Central memory CD8-positive, alpha-beta T cell (primary cell): ENCODE data around the gene ID2.

Experiments used
- ATAC-seq: fragments of 150-1000 bp; cut with Tn5 transposase; replicated peaks from 2 replicates; pipeline ENCODE4 v1.10.0; 2022; ENCODE audit warnings: mild to moderate bottlenecking, moderate FRiP score, moderate number of reproducible peaks; ENCODE audit not compliant: poor library complexity, severe bottlenecking; ENCODE audit errors: extremely low read depth
- DNase-seq, 2 donors: peaks; one replicate each; pipeline ENCODE4 v3.0.0; 2021; ENCODE audit warnings: low spot score in 2 of 2
- H3K27ac Mint-ChIP-seq: one replicate; pipeline ENCODE4 v1.8.0; 2022; ENCODE audit warnings: low read depth, mild to moderate bottlenecking, moderate library complexity, mixed read lengths
- H3K27me3 Mint-ChIP-seq: one replicate; pipeline ENCODE4 v1.8.0; 2022; ENCODE audit warnings: mixed read lengths
- H3K36me3 Mint-ChIP-seq: one replicate; pipeline ENCODE4 v1.8.0; 2022; ENCODE audit warnings: mild to moderate bottlenecking, moderate library complexity, mixed read lengths; ENCODE audit not compliant: insufficient read depth
- H3K4me1 Mint-ChIP-seq: one replicate; pipeline ENCODE4 v1.8.0; 2022; ENCODE audit warnings: mixed read lengths
- H3K4me3 Mint-ChIP-seq: one replicate; pipeline ENCODE4 v1.8.0; 2022; ENCODE audit warnings: mild to moderate bottlenecking, moderate library complexity, mixed read lengths
- H3K9me3 Mint-ChIP-seq: one replicate; pipeline ENCODE4 v1.8.0; 2022; ENCODE audit warnings: mixed read lengths

ID2 gene

GRCh38 chr2:8653485-8653884 is 28.4 kb upstream of the ID2 start:
- no peaks in the 10 kb centered on the region for H3K9me3 Mint-ChIP-seq
- H3K4me1 Mint-ChIP-seq: peaks cover 4% of the 10 kb centered on the region
- H3K27ac Mint-ChIP-seq: no peak overlapping the region
- no peaks in the 10 kb centered on the region for H3K27me3 Mint-ChIP-seq
- H3K4me3 Mint-ChIP-seq: no peak overlapping the region
- ATAC-seq (no peak), DNase-seq (no peak)
- H3K36me3 Mint-ChIP-seq: no peaks in the 10 kb centered on the region

DNA sequence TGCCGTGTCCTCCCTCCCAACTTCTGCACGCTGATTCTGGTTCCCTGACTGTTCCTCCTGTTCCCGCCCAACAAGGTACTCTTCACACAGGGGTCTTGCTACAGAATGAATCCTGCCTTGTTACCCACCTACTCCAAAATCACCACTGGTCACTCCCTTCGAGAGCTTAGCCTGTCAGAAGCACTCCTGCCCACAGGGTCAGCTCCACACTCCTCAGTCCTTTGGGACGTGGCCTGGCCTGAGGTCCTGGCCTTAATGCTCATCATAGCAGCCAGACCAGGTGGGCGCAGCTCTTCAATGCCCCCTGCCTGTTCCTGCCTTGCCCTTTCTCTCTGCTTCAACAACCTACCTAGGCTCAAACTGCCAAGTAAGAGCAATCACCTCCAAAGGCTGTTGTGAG is 27.8 kb upstream of the ID2 start:
- no peak for ATAC-seq
- Mint-ChIP-seq H3K9me3 (no peaks in the 10 kb centered on the region), H3K4me3 (no peak overlapping the region), H3K27me3 (no peaks in the 10 kb centered on the region), H3K4me1 (peaks cover 4% of the 10 kb centered on the region), H3K36me3 (no peaks in the 10 kb centered on the region), H3K27ac (no peak overlapping the region)
- no peak for DNase-seq

GRCh38 chr2:8654483-8654882 is 27.4 kb upstream of the ID2 start:
- Mint-ChIP-seq H3K36me3 (no peaks in the 10 kb centered on the region), H3K4me3 (no peak overlapping the region), H3K9me3 (no peaks in the 10 kb centered on the region), H3K27ac (no peak overlapping the region), H3K4me1 (peaks cover 4% of the 10 kb centered on the region), H3K27me3 (no peaks in the 10 kb centered on the region)
- no peak for DNase-seq
- ATAC-seq: no peak

- ATAC-seq (no peak), DNase-seq (no peak)
- Mint-ChIP-seq H3K27ac (no peak overlapping the region), H3K36me3 (no peaks in the 10 kb centered on the region), H3K9me3 (no peaks in the 10 kb centered on the region), H3K4me3 (no peak overlapping the region), H3K27me3 (no peaks in the 10 kb centered on the region), H3K4me1 (peaks cover 4% of the 10 kb centered on the region)
Observed at GRCh38 chr2:8656160-8656641, 25.7 kb upstream of the ID2 start.

- no peaks in the 10 kb centered on the region for H3K9me3 Mint-ChIP-seq
- DNase-seq (no peak), ATAC-seq (no peak)
- peaks cover 2% of the 10 kb centered on the region for H3K36me3 Mint-ChIP-seq
- peaks cover 4% of the 10 kb centered on the region for H3K4me1 Mint-ChIP-seq
- no peaks in the 10 kb centered on the region for H3K27me3 Mint-ChIP-seq
- no peak overlapping the region for H3K27ac Mint-ChIP-seq
- H3K4me3 Mint-ChIP-seq: no peak overlapping the region
Observed at GRCh38 chr2:8656811-8657210, 25.0 kb upstream of the ID2 start.

DNA sequence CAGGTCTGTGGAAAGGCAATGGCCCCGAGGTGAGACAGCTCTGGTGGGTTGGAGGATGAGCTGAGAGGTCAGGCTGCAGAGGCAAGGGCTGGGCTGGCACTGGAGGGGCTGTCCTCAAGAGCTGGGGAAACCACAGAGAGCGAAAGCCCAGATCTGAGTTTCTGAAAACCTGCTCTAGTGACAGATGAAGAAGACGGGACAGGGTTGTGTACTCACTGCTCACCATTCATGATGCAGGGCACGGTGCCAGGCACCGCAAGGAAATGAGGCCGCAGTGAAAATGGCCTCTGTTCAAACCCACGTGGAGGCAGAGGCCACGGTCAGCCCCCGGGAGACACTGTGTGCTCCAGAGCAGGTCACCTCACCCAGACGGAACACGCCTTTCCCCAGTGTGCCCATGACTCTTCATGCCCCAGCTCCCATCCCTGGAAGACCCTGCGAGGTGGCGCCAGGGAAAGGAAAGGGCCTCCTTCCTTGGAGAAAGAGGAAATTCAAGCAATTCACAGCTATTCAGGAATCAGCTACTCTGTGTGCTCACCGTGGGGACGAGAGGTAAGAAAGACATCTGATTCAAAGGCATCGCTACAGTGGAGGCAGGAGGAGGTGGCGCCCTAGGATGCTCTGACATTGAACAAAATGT is 24.3 kb upstream of the ID2 start:
- no peak overlapping the region for H3K27ac Mint-ChIP-seq
- H3K27me3 Mint-ChIP-seq: no peaks in the 10 kb centered on the region
- peaks cover 2% of the 10 kb centered on the region for H3K36me3 Mint-ChIP-seq
- ATAC-seq (no peak), DNase-seq (no peak)
- H3K9me3 Mint-ChIP-seq: no peaks in the 10 kb centered on the region
- H3K4me3 Mint-ChIP-seq: no peak overlapping the region
- peaks cover 4% of the 10 kb centered on the region for H3K4me1 Mint-ChIP-seq

- H3K9me3 Mint-ChIP-seq: no peaks in the 10 kb centered on the region
- H3K36me3 Mint-ChIP-seq: peaks cover 2% of the 10 kb centered on the region
- H3K27me3 Mint-ChIP-seq: no peaks in the 10 kb centered on the region
- no peak for DNase-seq
- no peak for ATAC-seq
- H3K4me1 Mint-ChIP-seq: peaks cover 4% of the 10 kb centered on the region
- H3K27ac Mint-ChIP-seq: no peak overlapping the region
- H3K4me3 Mint-ChIP-seq: no peak overlapping the region
Observed at GRCh38 chr2:8658064-8658862, 23.6 kb upstream of the ID2 start.

DNA sequence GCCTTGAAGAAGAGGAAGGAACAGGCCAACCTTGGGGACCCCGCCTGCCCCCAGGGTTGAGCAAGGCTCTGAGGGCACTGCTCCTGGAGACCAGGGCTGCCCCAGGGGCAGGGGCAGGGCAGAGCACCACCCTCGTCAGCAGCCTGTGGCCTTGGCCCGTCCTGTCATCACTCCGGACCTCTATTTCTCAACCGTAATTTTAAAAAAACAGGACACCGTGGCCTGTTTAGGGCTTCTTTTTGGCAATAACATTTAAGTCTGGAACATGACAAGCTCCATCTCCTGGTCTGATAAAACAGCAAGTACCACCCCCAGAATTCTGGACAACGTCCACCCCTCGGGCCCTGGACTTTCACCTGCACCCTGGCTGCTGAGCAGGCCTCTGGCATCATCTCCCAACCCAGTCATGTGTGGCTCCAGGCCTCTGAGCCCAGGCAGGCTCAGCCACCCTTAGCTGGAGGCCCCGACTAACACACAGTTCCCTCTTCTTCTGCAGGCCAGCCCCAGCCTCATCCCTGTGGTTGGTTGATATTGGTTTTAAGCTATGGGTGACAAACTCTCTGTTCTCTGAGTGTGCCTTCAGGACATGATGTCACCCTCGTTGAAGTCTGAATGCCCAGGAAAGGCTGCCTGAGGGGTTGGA is 22.6 kb upstream of the ID2 start:
- ATAC-seq (no peak), DNase-seq (no peak)
- no peak overlapping the region for H3K4me3 Mint-ChIP-seq
- no peaks in the 10 kb centered on the region for H3K9me3 Mint-ChIP-seq
- H3K4me1 Mint-ChIP-seq: peaks cover 5% of the 10 kb centered on the region
- no peak overlapping the region for H3K27ac Mint-ChIP-seq
- H3K36me3 Mint-ChIP-seq: peaks cover 3% of the 10 kb centered on the region
- H3K27me3 Mint-ChIP-seq: no peaks in the 10 kb centered on the region

DNA sequence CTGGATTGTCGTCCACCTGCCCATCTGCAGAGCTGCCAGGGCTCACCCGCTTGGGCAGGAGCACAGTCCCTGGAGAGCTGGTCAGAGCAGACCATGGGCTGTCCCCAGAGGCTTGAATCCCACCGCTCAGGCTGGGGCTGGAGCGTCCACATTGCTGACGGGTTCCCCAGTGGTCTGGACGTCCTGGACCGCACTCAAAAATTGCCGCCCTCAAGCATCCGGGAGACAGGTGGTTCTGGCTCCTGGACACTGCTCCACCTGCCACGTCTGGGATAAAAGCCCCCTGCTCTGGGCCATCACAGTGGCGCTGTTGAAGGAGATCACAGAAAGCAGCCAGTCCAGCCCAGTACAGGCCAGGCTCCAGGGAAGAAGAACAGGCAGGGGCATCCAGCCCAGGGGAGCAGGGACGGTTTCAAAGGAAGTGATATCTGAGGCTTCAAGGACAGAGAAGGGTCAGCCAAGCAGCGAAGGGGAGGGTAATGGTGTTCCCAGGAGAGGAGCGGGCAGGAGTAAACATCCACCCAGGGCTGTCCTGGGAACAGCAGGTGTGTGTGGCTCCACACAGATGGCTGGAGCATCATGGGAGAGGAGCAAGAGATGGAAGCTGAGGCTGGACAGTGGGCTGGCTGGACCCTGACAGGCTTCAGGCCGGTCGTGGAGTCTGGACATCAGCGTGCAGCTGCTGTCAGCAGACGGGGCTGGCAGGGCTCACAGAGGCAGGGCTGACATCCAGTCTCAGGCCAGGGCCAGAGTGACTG is 21.9 kb upstream of the ID2 start:
- H3K36me3 Mint-ChIP-seq: peaks cover 3% of the 10 kb centered on the region
- ATAC-seq: no peak
- no peak overlapping the region for H3K4me3 Mint-ChIP-seq
- H3K27ac Mint-ChIP-seq: no peak overlapping the region
- H3K4me1 Mint-ChIP-seq: peaks cover 10% of the 10 kb centered on the region
- no peaks in the 10 kb centered on the region for H3K27me3 Mint-ChIP-seq
- no peaks in the 10 kb centered on the region for H3K9me3 Mint-ChIP-seq
- no peak for DNase-seq

GRCh38 chr2:8661235-8661634 is 20.6 kb upstream of the ID2 start:
- DNase-seq (no peak), ATAC-seq (no peak)
- Mint-ChIP-seq H3K9me3 (no peaks in the 10 kb centered on the region), H3K4me3 (no peak overlapping the region), H3K36me3 (peaks cover 5% of the 10 kb centered on the region), H3K4me1 (peaks cover 10% of the 10 kb centered on the region), H3K27ac (no peak overlapping the region), H3K27me3 (no peaks in the 10 kb centered on the region)

DNA sequence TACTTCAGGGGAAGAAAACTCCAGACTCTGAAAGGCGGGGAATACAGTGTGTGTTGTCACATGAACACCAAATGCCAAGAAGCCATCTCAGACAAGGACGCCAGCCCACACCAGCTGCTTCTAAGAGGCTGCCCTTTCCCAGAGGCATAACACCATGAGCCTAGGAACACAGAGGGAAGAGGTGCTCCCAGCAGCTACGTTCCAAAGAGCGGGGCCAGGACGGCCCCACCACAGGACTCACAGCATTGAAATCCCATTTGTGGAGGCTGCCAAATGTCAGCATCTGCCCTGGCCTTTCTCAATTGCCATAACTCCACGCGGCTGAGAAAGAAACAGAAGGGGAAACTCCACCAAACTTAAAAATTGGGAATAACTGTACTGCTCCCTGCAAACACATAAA is 20.1 kb upstream of the ID2 start:
- H3K27me3 Mint-ChIP-seq: no peaks in the 10 kb centered on the region
- H3K4me1 Mint-ChIP-seq: peaks cover 10% of the 10 kb centered on the region
- H3K9me3 Mint-ChIP-seq: no peaks in the 10 kb centered on the region
- no peak overlapping the region for H3K27ac Mint-ChIP-seq
- DNase-seq (no peak), ATAC-seq (no peak)
- H3K36me3 Mint-ChIP-seq: peaks cover 5% of the 10 kb centered on the region
- H3K4me3 Mint-ChIP-seq: no peak overlapping the region

GRCh38 chr2:8662239-8662879 is 19.5 kb upstream of the ID2 start:
- Mint-ChIP-seq H3K27ac (no peak overlapping the region), H3K9me3 (no peaks in the 10 kb centered on the region), H3K27me3 (no peaks in the 10 kb centered on the region), H3K36me3 (peaks cover 5% of the 10 kb centered on the region), H3K4me1 (peaks cover 10% of the 10 kb centered on the region), H3K4me3 (no peak overlapping the region)
- ATAC-seq (no peak), DNase-seq (no peak)
